GM03348 (cell line): ENCODE measurements around the gene IRF2BP1.
A peak's percentile ranks its signal among the peaks of the same experiment; 100 is the strongest.
"Not testable (repeated sequence)": the region's sequence is repeated elsewhere in the genome, so short reads cannot be mapped to it uniquely, and the experiment has no call there.

Experiments used
- DNase-seq: peaks from one replicate; pipeline ENCODE4 v3.0.0; 2012; ENCODE audit warnings: low spot score

IRF2BP1 gene

DNA sequence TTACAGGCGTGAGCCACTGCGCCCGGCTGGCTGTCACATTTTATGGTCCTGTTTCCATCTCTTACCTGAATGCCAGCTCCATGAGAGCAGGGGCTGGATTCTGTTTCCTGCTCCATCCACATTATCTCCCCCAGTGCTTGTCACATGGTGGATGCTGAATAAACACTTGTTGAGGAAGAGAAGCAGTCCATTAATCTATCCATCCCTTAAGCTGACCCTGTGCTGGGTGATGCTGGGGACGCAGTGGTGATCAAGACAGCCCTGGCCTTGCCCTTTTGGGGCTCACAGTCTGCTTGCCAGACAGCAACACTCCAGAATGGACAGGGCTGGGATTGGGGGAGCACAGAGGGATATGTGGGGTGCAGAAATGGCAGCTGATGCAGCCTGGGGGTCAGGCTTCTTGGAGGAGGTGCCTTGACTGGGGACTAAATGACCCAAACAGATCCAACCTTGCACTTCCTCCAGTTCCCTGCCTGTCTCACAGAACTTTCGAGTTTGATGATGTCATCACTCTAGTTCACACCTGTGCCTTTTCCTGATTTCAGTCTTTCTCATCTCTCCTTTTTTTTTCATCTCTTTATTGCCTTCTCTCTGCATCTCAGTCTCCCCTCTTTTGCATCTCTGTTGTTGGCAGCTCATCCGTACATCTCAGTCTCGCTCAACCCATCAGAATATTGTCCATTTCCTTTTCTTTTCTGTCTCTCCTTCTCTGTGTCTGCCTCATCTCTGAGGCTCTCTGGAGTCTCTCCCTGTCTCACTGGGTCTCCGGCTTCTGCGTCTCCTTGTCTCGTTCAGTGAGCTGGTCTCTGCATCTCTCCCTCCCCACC, 4.6 kb downstream of the IRF2BP1 start:
- no peak for DNase-seq

DNA sequence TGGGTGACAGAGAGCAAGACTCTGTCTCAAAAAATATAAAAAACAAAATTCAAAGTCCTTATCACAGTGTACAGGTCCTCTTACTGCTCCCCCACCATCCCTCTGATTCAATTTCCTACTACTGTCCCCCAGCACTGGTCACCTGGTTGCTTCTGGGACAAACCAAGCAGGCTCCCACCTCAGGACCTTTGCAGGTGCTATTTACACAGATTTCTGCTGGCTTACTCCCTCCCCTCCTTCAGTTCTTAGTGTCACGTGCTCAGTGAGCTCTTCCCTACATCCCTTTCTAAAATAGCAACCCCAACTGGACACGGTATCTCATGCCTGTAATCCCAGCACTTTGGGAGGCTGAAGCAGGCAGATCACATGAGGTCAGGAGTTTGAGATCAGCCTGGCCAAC, 6.0 kb downstream of the IRF2BP1 start:
- no peak for DNase-seq

DNA sequence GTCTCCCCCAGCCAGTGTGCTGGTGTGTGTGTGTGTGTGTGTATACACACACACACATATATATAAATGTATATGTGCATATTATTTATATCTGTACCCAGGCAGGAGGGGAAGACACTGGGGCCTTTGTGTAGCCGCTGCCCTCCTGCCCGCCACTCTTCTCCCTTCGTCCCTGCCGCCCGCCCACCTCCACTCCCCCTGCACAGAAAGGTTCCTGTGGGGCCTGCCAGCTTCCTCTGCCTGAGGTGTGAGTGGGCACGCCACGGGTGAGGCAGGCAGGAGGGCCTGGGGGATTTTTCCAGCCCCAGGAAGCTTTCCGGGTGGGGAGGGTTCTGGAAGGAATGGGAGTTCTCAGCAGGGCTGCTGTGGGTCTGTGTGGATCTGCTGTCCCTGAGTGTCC, 6.9 kb downstream of the IRF2BP1 start:
- DNase-seq: no peak

DNA sequence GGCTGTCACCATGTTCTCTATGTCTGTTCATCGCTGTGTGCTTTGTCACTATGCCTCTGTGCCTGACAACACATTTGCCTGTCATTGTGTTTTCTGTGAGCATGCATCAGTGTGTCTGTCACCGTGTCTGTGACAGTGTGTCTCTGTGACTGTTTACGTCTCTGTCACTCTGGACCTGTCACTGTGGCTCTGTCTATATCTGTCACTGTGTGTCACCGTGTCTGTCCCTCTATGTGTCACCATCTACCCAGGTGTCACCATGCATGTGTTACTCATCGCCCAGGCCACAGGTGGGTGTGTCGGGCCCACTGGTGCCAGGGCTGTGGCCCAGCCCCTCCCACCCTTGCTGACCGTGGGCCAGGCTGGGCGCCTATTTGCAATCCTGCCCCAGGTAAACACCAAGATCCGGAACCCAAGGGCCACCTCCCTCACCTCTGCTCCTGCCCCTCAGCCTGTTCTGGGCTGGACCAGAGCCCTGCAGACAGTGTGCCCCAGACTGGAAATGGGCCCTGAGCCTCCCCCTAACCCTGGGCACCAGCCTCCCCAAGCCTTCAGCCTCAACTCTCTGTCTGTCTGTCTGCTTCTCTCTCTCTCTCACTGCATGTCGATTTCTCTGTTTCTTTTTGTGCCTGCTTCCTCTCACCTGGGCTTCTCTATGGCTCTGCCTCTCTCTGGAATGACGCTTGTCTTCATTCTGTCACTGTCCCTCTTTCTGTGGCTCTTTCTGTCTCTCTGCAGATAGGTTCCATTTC, 7.7 kb downstream of the IRF2BP1 start:
- DNase-seq: no peak

DNA sequence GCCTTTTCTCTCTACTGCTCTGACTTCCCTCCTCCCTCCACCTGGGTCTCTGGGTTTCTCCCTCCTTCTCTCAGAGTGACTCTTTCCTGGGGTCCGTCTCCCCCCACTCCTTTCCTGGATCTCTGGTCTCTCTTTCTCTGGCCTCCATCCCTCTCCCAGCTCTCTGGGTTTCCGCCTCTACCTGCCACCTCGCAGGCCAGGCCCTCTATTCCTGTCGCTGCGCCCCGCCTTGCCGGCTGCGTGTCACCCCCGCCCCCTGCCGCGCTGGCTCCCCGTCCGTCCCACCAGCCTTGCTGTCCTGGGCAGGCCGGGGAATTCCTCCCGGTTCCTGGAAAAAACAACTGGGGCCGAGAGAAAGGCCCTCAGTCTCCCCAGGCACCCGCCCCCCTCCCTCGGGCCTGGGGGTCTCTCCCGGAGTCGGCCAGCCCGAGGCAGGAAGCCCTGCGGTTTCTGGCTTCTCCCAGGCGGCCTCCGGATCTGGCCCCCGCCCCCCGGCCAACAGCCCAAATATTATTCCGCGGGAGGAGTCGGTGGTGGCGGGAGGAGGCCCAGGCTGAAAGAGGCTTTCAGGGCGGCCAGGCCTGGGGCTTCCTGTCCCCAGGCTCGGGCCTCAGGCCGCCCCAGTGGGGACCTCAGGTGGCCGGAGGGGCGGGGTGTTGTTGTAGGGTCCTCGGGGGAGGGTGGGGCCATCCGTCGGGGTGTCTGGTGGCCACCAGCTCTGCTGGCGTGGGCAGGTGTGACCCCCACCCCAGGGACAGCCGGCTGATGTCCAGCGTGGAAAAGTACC, 9.3 kb downstream of the IRF2BP1 start:
- DNase-seq: peak; percentile 38

DNA sequence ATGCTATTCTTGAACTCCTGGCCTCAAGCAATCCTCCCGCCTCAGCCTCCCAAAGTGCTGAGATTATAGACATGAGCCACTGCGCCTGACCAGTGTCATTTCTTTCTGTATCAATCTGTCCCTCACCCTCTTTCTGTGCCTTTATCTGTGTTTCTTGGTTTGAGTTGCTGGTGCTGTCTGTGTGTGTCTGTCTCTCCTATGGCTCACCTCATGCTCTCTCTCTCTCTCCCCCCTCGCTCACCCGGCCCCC, 9.9 kb downstream of the IRF2BP1 start:
- DNase-seq: no peak

DNA sequence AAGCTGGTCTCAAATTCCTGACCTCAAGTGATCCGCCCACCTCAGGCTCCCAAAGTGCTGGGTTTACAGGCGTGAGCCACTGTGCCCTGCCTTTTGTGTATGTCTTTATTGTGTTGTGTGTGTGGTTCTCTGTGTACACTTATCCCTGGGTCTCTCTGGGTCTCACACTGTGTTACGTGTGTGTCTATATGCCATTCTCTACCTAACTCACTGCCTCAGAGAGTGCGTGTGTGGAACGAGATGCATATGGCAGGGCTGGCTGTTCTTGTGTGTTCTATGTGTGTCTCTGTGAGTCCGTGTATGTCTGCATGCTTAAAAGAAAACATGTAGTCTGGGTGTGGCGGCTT, 11.3 kb downstream of the IRF2BP1 start:
- DNase-seq: no peak

DNA sequence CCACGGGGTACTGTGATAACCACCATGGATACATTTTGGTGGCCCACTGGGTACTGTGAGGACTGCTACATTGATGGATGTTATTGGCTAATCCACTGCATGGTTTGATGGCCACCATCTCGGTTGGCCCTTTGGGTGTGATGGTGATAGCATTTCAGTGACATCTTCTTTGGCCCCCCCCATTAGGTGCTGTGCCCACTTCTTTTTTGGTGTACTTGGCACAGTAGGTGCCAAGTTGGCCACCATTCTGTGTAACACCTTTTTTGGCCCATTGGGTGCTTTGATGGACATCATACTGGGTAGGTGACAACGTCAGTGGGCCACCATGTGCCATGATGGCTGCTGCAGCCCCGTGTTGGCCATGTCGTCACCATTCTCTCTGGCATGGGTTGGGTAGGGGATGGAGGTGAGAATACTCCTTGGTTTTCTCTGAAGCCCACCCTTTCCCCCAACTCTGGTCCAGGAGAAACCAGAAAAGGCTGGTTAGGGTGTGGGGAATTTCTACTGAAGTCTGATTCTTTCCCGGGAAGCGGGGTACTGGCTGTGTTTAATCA, 12.6 kb downstream of the IRF2BP1 start:
- DNase-seq: no peak

DNA sequence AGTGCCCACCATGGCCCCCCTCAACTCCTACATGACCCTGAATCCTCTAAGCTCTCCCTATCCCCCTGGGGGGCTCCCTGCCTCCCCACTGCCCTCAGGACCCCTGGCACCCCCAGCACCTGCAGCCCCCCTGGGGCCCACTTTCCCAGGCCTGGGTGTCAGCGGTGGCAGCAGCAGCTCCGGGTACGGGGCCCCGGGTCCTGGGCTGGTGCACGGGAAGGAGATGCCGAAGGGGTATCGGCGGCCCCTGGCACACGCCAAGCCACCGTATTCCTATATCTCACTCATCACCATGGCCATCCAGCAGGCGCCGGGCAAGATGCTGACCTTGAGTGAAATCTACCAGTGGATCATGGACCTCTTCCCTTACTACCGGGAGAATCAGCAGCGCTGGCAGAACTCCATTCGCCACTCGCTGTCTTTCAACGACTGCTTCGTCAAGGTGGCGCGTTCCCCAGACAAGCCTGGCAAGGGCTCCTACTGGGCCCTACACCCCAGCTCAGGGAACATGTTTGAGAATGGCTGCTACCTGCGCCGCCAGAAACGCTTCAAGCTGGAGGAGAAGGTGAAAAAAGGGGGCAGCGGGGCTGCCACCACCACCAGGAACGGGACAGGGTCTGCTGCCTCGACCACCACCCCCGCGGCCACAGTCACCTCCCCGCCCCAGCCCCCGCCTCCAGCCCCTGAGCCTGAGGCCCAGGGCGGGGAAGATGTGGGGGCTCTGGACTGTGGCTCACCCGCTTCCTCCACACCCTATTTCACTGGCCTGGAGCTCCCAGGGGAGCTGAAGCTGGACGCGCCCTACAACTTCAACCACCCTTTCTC, 13.6 kb downstream of the IRF2BP1 start:
- DNase-seq: no peak

DNA sequence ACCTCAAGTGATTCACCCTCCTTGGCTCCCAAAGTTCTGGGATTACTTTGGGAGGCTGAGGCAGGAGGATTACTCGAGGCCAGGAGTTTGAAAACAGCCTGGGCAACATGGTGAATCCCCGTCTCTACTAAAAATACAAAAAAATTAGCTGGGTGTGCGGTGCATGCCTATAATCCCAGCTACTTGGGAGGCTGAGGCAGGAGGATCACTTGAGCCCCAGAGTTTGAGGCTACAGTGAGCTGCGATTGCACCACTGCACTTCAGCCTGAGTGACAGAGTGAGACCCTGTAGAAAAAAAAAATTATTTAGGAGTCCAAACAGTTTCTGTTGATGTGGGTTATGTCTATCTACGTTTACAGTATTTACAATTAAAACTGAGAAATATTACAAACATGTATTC, 15.1 kb downstream of the IRF2BP1 start:
- no peak for DNase-seq

DNA sequence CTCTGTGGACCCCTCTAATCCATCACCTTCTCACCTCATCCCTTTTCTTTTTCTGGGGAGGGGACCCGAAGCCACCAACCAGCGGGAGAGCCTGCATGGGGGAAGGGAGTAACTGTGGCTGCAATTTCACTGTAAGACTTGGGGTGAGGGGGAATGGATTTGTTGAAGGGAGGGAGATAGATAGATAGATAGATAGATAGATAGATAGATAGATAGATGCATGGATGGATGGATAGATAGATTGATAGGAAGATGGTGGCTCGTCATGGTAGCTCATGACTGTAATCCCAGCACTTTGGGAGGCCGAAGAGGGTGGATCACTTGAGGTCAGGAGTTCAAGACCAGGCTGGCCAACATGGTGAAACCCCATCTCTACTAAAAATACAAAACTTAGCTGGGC, 18.7 kb downstream of the IRF2BP1 start:
- not testable (repeated sequence) for DNase-seq

DNA sequence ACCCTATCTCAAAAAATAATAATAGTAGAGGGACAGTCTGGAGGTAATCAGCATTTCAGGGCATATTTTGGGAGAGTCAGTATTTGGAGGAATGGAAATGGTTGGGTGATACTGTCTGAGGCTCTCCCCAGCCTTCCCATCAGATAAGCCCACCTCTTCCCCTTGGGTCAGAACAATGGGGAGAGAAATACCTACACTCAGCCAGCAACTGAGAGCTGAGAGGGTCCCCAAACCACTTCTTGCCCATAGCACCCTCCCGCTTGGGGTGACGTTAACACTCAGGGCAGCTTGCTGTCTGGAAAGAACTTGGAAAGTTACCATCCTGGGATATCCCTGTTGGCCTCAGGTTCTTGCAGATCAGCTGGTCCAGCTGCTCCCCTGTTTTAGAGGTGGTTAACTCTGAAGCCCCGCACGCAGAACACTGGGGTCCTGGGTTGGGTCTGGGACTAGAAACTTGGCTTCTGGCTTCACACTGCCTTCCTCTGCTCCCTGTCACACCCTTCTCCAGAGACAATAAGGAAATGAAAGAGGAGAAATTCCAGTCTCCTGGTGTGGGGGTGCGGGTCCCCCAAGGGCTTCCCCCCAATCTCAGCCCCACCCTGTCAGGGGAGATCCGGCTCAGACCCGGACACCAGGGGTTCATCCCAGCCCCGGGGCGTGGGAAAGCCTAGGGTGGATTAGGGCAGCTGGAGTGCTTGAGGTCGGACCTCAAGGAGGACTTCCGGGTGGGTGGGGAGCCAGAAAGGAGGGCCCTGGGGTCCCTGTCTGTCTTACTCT, 19.4 kb downstream of the IRF2BP1 start:
- no peak for DNase-seq

DNA sequence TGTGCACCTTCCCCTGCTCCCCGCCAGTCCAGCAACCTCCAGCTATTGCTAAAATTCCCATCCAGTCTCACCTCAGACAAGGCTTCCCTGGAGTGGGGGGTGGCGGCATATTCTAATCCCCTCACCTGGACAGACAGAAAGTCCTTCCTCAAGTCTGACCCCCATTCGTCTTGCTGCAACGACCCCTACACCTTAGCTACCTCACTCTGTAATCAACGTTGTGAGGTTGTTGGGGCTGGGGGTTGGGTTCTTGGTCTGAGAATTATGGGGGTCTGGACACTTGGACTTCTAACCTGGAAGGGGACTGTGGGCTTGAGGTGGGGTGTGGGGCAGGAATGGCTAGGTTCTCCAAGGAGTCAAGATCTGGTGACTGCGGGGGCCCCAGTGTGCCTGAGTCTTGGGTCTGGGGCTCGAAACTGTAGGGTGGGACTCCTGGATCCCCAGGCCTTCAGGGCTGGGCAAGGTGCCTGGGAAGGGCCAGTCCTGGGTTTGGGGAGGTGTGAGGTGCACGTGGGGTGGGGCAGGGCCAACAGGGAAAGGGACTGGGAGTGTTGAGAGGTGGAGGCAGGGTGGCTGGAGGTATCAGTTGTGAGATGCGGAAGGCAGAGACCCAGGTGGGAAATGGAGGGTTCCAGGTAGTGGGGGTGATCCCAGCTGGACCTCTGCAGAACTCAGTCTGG, 20.5 kb downstream of the IRF2BP1 start:
- no peak for DNase-seq

DNA sequence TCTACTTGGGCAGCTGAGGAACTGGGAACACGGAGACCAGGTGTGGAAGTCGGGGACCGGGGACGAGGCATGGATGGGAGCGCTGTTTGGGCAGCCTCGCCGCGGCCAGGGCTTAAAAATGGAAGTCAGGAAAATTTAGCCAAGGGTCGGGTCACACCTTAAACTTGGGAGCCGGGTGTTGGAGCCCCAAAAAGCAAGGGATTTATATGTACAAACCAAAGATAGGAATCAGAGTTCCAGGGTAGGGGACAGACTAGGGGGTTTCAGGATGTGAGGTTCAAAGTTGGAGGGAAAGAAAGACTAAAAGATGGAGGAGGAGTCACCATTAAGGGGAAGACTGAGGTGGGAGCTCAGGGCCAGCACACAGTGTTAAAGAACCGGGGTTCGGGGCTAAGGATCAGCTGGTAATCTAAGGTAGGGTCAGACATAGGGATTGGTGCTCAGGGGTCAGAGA, 21.3 kb downstream of the IRF2BP1 start:
- no peak for DNase-seq

DNA sequence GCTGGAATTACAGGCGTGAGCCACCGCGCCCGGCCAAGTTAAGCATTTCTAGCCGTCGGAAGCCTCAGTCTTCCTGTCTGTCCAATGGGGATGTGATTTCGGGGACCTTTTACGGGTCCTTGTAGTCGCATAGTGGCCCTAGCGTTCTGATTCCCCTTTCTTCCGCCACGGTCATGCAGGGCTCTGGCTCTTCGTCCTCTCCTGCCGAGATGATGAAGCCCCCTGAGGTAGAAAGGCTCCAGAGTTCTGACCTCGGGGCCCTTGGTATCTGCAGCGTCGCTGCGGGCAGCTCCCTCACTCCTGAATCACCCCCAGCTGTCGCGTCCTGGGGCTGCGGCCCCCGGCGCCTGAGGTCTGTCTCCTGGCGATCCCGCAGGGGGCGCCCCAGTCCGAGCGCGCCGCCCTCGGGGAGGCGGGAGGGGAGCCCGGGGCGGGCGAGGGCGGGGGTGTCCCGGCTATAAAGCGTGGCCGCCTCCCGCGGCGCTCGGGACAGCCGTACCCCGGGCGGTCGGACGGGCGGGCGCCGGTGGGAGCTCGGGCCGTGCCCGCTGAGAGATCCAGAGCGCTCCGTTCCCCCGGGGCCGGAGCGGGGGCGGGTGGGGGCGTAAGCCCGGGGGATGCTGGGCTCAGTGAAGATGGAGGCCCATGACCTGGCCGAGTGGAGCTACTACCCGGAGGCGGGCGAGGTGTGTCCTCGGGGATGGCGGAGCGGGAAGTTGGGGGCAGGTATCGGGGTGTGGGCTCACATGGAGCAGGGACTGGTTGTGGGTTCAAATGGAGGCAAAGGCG, 21.9 kb downstream of the IRF2BP1 start, which contains the start of gene FOXA3:
Gene FOXA3 (plus strand): TSS at position 487 of the 789 bp plus-strand sequence. CDS start 131 bp downstream, at position 618.
- DNase-seq: peak; percentile 74

DNA sequence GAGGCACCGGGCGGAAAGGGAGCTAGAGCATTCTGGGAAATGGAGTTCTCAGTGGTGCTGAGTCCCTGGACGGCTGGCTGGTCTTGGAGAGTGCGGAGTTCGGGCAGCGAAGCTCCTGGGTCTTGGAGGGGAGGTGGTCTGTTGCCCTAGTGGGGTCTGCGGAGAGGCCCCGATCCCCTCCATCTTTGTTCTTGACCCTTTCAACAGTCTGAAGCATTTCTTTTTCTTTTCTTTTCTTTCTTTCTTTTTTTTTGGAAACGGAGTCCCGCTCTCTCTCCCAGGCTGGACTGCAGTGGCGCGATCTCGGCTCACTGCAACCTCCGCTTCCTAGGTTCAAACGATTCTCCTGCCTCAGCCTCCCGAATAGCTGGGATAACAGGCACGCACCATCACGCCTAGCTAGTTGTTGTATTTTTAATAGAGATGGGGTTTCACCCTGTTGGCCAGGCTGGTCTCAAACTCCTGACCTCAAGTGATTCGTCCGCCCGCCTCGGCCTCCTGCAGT, 22.6 kb downstream of the IRF2BP1 start:
- DNase-seq: no peak

DNA sequence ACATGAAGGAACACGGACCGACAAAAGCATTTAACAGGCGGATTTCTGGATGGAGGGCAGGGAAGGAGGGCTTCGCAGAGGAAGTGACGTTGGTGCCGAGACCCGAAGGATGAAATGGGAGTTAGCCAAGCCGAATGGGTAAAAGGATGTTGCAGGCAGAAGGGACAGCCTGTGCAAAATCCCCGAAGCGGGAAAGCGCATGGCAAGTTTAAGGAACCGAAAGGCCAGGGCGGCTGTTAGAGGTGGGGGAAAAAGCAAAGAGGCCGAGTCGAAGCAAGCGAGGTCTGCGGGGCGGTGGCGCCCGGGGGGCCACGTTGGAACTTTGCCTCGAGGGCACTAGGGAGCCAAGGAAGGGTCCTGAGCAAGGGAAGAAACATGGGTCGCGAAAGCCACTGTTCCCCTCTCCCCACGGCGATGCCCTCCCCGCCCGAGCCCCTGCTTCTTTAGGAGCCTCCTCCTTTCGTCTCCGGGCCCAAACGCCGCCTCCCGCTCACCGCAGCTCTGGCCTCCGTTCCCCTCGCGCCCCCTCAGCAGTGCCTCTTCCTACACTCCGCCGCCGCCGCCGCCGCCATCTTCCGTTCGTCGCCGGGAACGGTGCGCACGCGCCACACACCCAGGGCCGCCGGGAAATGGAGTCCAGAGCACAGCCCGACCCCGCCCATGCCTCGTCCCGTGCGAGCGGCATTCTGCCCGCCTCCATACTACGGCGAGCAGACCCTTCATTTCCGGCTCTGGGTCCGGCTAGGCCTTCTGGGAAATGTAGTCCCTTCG, 23.2 kb downstream of the IRF2BP1 start, which contains the start of gene SYMPK:
Gene SYMPK (minus strand): TSS at position 584 of the 771 bp plus-strand sequence. CDS start 8,652 bp downstream, outside the sequence.
- DNase-seq: peak; percentile 100

DNA sequence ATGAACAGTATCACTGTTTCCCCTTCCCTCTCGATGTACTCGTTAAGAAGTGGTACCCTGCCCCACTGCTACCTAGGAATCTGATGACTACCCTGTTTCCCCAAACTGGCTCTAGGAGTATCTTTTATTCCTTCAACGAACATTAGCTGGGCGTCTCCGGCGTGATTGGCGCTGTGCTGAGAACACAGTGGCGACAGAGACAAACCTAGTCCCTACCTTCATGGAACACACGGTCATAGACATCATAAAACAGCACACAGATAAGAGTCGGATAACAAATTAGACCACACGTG, 23.7 kb downstream of the IRF2BP1 start:
- no peak for DNase-seq
